Fibroblast of peridontal ligament (primary cell): ENCODE data around the gene SPTBN5.

Experiments
- DNase-seq: peaks from one replicate; pipeline ENCODE4 v3.0.0-alpha.2; 2010; ENCODE audit errors: extremely low read depth

The SPTBN5 gene

DNA sequence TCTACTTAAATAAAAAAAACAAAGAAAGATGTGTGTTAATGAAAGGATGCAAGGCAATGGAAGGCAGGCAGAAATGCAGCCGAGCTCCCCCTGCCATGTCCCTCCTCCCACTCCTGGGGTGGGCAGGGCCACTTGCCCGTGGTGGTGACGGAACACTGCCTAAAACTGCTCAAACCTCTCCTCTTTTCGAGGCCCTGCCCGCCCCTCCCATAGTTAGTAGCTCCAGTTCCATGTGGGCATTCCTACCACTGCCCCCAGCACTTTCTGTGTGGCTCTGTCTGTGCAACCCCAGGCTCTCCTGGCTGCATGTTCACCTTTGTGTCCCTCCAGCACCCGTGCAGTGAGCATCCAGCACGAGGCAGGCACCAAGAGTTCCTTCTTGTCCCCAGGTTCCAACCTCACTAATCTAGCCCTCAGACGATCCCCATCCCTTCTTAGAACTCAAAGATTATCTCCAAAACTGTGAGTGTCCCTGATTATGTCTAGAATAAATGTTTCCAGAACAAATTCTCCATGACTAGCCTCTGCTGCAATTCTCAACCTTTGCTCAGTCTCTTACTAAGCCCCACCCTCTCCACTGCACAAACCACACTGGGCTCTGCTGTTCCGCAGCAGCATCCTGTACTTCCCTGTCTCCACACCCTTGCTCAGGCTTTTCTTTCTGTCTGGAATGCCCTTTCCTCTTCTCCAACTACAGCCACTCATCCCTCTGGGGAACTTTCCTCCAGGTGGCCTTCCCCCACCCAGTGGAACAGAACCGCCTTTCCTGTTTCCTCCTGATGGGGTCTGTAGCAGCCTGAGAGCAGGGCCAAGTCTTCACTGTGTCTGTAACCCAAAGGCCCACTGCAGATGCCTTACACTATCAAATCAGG lies 32.6 kb upstream of the SPTBN5 start:
- DNase-seq = peak; percentile 21

DNA sequence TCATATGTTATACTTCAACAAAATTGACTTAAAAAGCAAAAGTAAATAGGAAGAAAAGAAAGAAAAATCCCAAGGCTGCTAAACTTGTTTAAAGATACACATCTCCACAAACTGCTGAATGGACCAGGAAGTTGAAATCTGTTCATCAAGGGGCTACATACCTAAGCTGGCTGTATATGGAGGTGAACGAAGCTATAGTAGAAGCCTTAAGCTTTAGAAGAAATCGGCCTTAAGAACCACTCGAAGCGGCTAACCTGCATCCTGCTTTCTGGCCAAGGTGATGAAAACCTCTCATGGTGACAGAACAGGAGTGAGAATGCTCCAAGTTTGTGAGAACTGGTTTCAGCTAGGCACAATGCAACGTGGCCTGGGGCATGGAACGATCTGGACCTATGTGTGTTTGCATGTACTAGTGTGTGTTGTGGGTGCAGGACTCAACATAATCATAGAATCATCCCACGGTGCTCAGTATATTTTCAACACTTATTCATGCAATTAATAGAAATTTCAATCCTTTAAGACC lies 31.3 kb upstream of the SPTBN5 start:
- DNase-seq = no peak

DNA sequence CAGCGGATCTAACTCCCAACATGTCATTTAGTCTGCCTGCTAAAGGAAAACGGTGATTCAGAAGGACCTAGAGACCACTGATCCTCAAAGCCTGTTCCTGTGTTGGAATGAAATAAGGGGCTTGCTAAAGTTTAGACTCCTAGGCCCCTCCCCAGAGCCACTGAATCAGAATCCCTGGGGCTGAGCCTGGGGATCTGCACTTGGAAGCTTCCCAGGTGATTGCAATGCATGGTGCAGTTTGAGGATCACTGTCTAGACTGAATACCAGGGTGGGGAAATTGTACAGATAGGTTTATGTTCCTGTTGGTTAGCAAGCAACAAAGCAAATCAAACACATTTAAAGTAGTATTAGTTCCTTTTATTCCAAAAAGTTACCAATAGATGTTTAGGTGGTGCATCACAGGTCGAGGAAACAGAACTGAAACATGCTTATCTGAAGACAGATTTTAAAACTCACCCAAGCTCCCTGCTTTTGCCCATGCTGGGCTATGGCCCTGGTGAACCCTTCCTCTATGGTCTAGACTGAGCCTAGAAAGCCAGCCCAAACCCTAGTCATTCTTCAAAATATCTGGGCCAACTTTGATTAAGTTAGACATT lies 29.6 kb upstream of the SPTBN5 start:
- no peak for DNase-seq

DNA sequence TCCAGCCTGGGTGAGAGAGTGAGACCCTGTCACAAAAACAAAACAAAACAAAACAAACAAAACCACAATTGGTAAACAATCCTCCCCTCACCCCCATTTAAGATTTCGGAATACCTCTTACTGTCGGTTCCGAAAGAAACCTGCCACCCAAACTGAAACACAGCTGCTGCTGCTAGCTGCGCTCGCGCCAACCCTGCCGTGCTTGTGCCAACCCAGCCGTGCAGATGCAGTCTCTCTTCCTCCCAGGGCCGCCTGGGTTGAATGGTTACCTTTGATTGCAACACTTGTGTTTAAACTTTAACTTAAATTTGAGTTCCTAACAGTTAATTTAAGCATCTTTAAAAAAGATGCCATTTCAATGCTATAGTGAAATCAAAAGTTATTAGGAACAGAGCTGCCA lies 28.5 kb upstream of the SPTBN5 start:
- no peak for DNase-seq

DNA sequence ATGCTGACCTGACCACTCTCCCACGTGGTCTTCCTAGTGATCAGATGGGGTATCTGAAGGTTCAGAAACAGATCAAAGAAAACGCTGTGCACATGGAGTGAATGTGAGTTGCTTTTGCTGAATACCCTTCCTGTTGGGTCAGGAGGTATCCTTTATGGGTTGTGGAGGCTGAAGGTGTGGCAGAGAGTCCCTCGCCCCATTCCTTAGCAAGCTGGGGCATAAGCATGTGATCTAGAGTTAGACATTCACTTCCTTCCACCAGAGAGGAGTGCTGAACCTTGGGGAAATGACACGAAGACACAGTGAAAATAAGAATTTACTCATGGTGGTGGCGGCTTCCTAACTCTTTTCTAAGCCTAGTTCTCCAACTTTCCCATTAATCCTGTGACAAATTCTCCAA lies 27.8 kb upstream of the SPTBN5 start:
- DNase-seq = no peak

DNA sequence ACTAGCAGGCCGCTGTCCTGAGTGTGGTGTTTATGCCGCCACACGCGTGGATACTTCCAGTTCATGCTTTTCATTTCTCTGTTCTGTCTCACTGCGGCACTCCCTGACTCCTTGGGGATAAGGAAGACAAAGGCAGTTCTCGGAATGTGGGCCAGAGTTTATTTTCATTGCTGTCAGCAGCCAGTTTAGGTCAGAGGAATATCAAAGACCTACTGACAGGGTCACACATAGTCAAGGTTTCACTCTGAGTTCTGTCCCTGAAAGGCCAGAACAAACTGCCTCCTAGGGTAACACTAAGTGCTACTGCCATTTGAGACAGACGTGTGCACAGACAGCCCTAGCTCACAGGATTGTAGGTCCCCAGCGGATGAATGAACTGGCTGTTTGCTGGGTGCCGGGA lies 27.3 kb upstream of the SPTBN5 start:
- no peak for DNase-seq

DNA sequence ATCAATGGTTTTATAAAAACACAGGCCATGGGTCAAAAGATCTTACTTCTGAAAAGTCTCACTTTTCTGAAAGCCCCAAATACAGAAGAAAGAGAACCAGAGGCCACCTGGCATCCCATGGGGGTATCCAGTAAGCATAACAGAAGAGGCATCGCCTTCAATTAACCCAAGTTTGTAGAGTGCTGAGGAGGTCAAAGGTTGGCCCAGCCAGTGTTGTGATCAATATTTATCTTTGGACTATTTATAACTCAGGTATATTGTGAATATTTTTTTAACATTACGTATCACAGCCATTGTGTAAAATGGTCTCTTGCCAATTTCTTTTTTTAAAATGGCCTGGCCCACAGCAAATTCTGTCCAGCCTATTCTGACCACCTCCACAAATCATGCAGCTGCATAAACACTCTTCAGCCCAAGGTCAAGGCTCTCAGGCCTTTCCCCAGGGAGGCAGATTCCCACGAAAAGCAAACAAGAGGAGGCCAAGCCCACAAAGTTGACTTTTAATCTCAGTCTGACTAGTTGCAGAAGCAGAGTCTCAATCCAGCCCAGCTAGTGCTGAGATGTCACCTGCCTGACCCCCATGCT lies 26.2 kb upstream of the SPTBN5 start:
- peak; percentile 90 for DNase-seq

DNA sequence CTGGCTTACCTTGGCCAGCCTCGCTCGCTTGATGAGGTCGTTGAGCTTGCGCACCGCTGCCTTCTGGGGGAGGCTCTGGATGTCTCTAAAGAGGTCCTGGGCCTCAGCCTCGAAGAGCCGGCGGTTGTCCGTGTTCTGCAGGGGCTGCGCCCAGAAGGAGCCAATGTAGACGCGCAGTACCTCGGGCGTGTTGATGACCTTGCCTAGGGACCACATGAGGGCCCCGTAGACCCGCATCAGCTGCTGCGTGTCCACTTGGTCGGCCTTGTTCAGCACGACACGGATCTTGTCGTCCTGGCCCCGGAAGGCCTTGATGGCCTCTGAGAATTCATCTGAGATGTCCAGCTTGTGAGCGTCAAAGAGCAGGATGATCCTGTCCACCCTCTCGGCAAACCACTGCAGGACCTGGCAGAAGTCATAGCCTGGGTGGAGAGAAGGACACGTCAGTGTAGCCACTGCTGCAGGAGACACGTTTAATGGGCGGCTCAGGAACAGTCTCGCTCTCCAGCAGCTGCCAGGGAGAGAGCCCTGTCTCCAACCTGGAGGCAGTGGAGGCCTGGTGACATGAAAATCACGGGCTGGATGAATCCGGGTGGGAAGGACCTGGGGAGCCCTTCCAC lies 25.5 kb upstream of the SPTBN5 start:
- DNase-seq = no peak

DNA sequence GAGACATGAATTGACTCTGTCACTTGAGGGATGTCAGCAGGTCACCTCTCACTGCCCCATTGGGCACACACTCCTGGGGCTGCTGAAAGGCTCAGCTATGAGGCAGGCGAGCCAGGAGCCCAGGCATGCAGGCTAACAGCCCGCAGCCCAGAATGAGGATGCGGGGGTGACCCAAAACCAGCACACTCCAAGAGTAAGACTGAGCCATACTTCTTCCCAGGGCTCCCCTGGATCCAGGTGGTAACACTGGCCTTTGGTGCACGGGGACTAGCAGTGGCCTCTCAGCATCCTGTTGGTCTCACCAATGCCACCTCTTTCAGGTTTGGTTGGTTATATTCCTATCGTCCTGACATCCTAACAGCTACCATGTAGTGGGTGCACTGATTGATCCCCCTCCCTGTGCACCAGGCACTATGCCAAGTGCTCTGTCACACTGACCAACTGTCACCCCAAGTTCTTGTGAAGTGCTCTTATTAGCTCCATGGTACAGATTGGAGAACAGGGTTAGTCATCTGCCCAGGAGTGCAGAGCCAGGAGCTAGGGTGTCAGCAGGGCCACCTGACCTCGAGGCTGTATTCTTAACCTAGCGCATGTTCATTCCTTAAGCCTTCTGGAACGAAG lies 24.8 kb upstream of the SPTBN5 start:
- DNase-seq = no peak

DNA sequence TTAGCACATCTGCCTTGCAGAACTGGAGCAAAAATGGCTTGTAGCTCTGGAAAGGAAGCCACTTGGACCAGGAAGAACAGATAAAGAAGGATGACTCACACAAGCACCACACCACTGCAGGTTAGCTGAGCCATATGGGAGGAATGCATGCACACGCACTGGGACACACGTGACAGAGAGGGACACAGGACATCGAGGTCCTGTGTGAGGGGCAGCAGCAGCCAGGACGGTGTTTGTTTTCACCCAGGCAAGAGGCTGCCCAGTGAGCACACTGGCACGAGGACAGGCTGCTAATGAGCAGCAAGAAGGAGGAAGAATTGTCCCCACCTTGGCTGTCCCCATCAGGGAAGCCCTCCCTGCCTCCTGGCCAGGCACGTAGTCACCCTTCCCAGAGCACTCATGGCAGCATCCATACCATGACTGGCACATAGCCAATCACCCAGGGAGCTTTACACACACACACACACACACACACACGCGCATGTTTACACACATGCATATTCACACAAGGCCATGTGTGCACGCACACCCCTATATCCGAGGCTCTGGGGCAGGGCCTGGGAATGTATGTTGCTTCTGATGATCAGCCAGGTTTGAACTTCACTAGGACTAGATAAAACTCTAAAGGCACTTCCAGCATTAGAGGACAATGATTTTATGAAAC lies 24.0 kb upstream of the SPTBN5 start:
- no peak for DNase-seq

DNA sequence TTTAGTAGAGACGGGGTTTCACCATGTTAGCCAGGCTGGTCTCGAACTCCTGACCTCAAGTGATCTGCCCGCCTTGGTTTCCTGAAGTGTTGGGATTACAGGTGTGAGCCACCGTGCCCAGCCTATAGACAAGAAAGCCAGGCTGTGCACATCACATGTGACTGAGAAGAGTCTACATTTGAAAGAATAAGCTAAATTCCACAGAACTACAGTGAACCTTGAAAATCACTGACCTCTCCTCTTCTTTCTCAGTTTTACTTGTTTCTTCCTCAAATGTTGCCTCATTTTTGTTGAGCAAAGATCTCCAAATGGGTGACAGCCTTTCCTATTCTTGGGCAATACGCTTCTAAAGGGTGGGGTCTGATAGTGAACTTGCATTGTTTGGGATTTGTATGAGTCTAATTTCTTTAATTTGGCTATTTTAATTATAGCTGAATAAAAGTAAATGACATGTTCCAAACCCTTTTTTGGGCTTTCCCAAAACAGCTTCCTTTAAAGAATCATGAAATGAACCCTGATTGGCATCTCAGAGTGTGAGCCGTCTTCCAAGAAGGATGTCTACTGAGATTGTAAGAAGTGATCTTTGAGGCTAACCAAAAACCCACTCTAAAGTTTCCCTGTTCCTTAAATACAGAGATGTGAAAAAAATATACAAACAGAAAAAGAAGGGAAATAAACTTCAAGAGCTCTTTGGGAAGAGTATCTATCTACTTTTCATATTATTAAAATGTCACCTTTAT lies 21.6 kb upstream of the SPTBN5 start:
- DNase-seq = no peak

DNA sequence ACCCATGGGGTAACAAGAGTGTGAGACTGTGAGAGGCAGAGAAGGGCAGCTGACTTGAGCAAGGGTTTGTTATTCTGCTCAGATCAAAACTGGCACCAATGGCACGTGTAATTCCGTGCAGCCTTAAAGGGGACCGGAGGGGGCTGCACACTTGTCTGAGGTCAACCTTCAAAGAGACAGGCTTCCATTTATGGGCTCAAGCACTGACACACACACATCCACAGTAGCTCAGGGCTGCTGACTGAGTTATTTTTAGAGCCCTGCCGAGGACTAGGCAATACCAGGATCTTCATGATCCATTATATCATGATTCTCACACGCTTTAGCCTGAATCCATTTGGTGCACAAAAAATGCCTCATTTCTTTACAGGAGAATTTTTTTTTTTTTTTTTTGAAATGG lies 20.6 kb upstream of the SPTBN5 start:
- no peak for DNase-seq

DNA sequence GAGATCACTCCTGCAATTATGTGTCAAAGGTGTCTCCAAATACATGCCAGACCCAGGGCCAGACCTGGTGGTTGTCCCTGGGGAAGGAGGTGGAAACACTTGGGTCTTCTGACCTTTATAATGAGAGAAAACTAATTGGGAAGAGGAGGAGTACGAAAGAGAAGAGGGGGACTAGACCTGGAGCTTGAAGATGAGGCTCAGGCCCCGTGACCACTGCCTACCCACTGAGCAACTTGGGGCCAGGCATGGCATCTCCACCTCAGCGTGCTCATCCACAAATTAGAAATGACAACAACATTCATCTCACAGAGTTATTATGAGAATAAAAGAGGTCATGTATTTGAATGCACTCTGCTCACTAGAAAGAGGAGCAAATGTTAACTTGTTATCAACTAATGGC lies 19.4 kb upstream of the SPTBN5 start:
- DNase-seq = no peak

DNA sequence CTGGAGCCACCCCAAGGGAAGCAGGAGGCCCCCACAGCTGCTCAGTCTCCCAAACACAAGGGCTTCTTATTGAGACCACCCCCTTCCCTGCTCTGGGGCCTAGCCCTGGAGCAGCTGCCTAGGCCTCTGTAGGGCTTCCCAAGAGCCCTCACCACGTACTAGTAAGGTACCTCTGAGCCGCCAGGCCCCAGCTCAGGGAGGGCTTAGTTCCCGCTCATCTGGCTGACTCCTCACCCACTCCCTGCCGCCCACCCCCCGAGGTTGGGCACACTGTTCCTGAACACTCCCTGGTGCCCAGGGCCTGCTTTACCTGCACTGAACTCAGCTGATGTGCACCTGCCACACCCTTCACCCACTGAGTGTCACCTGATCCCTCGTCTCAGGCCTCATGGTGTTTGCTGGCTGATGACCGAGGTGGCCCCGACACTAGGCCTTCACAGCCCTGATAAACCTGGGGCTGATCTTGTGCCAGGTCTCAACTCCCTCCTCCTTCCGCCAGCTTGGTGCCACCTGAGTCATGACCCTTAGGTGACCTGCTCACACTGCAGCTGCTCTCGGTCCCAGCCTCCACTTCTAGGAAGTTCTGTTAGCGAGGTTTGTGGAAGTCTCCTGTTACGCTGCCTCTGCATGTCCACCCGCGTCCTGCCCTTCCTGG lies 18.0 kb upstream of the SPTBN5 start:
- no peak for DNase-seq

DNA sequence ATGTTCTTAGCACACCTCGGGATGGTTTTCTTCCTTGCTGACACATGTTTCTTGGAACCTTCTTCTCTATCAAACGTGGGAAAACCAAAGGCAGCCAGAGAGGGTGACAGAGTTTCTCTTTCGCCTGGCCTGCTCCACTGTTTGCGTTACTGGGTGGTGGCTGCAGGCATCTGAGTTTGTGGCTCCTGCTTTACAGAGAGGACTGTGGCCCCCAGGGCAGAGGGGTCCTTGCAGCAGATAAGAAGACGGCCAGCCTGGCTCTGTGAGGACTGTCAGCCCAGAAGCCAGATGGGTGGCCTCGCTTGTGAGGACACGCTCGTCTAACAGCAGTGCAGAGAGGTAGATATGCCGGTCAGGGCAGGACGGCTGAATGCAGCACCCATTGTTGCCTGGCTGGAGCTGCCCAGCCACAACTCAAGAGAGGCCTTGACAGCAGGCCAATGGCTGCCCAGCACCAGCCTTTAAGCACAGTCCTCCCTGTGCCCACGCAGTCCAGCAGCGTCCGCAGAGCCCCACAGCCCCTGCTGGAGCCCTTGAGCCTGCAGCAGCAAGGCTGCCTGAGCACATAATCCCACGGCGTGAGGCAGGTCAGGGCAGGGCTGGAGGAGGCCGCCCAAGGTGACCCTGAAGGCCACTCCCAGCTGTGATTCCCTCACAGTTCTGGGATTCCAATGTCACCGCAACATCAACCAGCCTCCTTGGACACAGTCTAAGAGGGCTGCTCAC lies 15.0 kb upstream of the SPTBN5 start:
- no peak for DNase-seq

DNA sequence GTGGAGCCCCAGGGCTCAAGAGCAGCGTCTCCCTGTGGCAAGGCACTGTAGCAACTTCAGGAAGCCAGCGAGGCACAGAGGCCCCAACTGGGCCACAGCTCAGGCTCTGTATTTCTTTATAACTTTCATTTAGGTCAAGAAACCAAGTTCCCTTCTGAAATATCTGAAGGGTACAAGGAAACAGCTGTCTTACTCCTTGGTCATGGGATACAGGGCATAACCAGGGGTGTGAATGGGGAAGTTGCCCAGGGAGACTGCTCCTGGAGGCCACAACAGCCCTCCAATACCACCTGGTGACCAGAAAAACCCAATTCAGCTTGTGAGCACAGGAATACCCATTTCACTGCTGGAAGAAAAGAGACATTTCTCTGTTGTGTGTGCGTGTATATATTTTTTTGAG lies 13.3 kb upstream of the SPTBN5 start:
- no peak for DNase-seq

DNA sequence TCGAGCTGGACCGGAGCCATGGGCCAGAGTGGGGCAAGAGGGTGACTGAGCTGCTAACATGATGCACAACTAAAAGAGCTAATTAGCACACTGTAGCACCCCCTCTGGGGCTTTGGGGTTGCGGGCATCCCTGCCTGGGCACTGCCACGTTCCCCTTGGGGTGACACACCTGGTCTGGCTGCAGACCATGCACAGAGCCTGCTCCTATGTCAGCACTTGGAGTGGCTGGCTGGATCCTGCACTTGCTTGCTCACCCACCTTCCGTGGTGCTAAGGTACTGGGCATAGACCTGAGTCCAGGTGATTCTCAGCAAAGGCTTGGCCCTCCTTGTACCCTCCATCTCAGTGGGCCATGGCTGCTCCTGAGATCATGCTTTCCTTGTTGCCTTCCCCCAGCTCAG lies 12.8 kb upstream of the SPTBN5 start:
- DNase-seq = no peak

DNA sequence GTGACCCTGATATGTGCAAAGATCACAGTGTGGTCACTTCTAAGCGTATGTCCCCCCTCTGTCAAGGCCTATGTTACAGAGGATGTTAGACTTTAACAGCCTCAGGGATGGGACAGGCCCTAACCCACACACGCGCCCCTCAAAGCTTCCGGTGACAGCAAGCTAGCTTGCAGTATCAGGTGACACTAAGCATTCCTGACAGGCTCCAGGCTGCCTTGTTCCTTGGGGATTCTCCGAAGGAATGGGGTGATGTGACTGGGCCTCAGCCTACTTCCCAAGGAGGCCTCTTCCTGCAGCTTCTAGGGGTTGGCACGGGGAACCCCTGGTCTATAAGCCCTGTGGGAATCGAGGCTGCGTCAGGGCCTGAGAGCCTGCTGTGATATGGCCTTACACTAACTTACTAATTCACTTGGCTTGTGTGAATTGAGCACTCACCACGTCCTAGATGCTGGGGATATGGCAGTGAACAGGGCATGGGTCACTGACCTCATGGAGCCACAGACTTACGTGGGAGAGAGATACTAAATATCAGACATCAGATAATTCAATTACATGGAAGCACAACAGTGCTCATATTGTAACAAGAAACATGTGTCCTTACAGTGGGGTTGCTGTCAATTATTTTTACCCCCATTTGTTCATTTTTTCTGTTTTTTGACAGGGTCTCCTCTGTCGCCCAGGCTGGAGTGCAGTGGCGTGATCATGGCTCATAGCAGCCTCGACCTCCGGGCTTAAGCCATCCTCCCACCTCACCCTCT lies 11.4 kb upstream of the SPTBN5 start:
- DNase-seq = no peak

DNA sequence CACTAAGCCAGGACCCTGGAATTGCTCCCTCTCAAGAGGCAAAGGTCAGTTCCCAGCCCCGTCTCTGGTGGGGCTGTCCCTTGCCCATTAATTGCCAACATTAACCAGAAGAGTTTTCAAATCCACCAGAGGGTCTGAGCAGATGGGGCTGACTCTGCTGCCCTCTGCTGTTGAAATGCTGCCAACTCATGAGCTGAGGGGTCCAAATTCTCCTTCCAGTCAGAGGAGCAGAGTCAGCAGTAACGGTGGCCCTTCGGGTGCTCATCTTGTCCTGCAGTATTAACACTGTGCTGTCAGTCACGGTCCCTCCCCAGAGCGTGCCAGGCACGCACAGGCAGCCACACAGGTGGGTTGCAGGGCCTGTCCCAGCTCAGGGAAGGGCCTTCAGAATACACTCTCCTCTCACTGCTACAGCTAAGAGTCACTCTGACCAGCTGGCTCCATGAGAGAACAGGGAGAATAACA lies 10.7 kb upstream of the SPTBN5 start:
- peak; percentile 64 for DNase-seq
